IMR-90 (cell line): ENCODE data around the gene NEK4.

Source experiments
- CEBPB ChIP-seq: IDR thresholded peaks from 2 replicates; pipeline ENCODE4 v1.6.1; 2012; ENCODE audit warnings: low read depth, low read length, improper control_type of control experiment
- CHD1 ChIP-seq: IDR thresholded peaks from 2 replicates; pipeline ENCODE4 v1.6.1; 2012; ENCODE audit warnings: low read depth, low read length, improper control_type of control experiment
- CTCF ChIP-seq: conservative IDR thresholded peaks from 2 replicates; pipeline ENCODE4 v1.5.1; 2012; ENCODE audit warnings: mild to moderate bottlenecking, low read depth, low read length, improper control_type of control experiment
- POLR2A ChIP-seq: IDR thresholded peaks from 2 replicates; pipeline ENCODE4 v1.6.1; 2012; ENCODE audit warnings: mild to moderate bottlenecking, low read depth, low read length
- RAD21 ChIP-seq: IDR thresholded peaks from 2 replicates; pipeline ENCODE4 v1.6.1; 2012; ENCODE audit warnings: low read length, improper control_type of control experiment
- RCOR1 ChIP-seq: IDR thresholded peaks from 2 replicates; pipeline ENCODE4 v1.6.1; 2012; ENCODE audit warnings: mild to moderate bottlenecking, low read length, improper control_type of control experiment; ENCODE audit not compliant: insufficient replicate concordance
- RFX5 ChIP-seq: IDR thresholded peaks from 2 replicates; pipeline ENCODE4 v1.8.0; 2012; ENCODE audit warnings: low read depth, mild to moderate bottlenecking, low read length, moderate library complexity
- SMC3 ChIP-seq: fragments of 150-350 bp; IDR thresholded peaks from 2 replicates; pipeline ENCODE4 v1.6.1; 2016; ENCODE audit warnings: low read depth, mild to moderate bottlenecking, antibody characterized with exemption, low read length, moderate library complexity

DNA sequence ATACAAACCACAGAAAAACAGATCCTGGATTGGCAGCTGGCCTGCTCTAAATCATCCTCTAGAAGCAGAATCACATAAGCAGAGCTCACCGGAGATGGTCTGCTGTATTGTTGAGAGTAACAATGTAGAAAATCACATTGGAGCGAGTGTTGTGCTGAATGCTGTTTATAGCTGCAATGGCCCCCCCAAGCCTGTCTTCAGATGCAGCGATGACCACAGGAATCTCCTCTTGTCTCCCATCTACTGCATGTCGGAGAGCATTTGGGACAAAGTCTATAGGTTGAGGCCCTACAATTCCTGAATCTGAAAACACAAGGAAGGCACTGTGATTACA lies 73.1 kb downstream of the NEK4 start:
- TF ChIP-seq CTCF, result no peak
- TF ChIP-seq POLR2A, result no peak
- no peak for TF ChIP-seq RAD21
- TF ChIP-seq RFX5, result no peak
- TF ChIP-seq CEBPB, result no peak
- no peak for TF ChIP-seq CHD1
- TF ChIP-seq RCOR1, result no peak
- no peak for TF ChIP-seq SMC3
